HepG2 (cell line): Measurements from ENCODE around the gene CLEC10A. TPM values are rescaled to one million over a fixed set of nuclear protein-coding genes. Genes with fewer than 3 reads are reported as not detected.

Experiments used
- CHD4 ChIP-seq: fragments of 200-600 bp; sonication (generic); IDR thresholded peaks from 2 replicates; pipeline ENCODE4 v1.7.0; 2017; ENCODE audit warnings: mild to moderate bottlenecking, low read length, borderline replicate concordance
- DZIP1 ChIP-seq: sonication (generic); formaldehyde crosslinking; IDR thresholded peaks from 2 replicates; pipeline ENCODE4 v1.5.0; 2020; ENCODE audit warnings: mild to moderate bottlenecking, missing genetic modification reagents
- HMG20A ChIP-seq: IDR thresholded peaks from 2 replicates; pipeline ENCODE4 v1.6.1; 2016; ENCODE audit warnings: borderline replicate concordance
- HOXA7 ChIP-seq: sonication (generic); formaldehyde crosslinking; IDR thresholded peaks from 2 replicates; pipeline ENCODE4 v1.8.1; 2022; ENCODE audit warnings: mild to moderate bottlenecking, missing genetic modification reagents, moderate library complexity
- NFE2 ChIP-seq: sonication (generic); formaldehyde crosslinking; IDR thresholded peaks from 2 replicates; pipeline ENCODE4 v1.4.0; 2020; ENCODE audit warnings: missing genetic modification reagents
- RBM39 ChIP-seq: fragments of 200-400 bp; formaldehyde crosslinking; IDR thresholded peaks from one replicate; pipeline ENCODE4 v1.6.1; 2018; ENCODE audit warnings: antibody characterized with exemption, mild to moderate bottlenecking, low read depth, low read length; ENCODE audit not compliant: poor library complexity, severe bottlenecking
- REL ChIP-seq: sonication (generic); formaldehyde crosslinking; conservative IDR thresholded peaks from 2 replicates; pipeline ENCODE4 v1.8.0; 2022; ENCODE audit warnings: mild to moderate bottlenecking, missing genetic modification reagents, moderate library complexity
- SRSF9 ChIP-seq: fragments of 200-400 bp; formaldehyde crosslinking; IDR thresholded peaks from 2 replicates; pipeline ENCODE4 v1.6.1; 2018; ENCODE audit warnings: borderline replicate concordance, mild to moderate bottlenecking, low read depth, low read length; ENCODE audit not compliant: insufficient read depth, poor library complexity, severe bottlenecking
- STAT6 ChIP-seq: sonication (generic); formaldehyde crosslinking; IDR thresholded peaks from 2 replicates; pipeline ENCODE4 v1.4.0; 2020; ENCODE audit warnings: missing genetic modification reagents, mild to moderate bottlenecking, borderline replicate concordance
- ZNF138 ChIP-seq: sonication (generic); formaldehyde crosslinking; IDR thresholded peaks from 2 replicates; pipeline ENCODE4 v1.5.0; 2020; ENCODE audit warnings: mild to moderate bottlenecking, low read depth, missing genetic modification reagents
- ZNF232 ChIP-seq: sonication (generic); formaldehyde crosslinking; IDR thresholded peaks from 2 replicates; pipeline ENCODE4 v1.4.0; 2020; ENCODE audit warnings: missing genetic modification reagents, borderline replicate concordance
- ZNF280B ChIP-seq: sonication (generic); formaldehyde crosslinking; IDR thresholded peaks from 2 replicates; pipeline ENCODE4 v1.5.0; 2020; ENCODE audit warnings: missing genetic modification reagents, mild to moderate bottlenecking, borderline replicate concordance
- ZNF281 ChIP-seq: sonication (generic); formaldehyde crosslinking; IDR thresholded peaks from 2 replicates; pipeline ENCODE4 v1.4.0; 2020; ENCODE audit warnings: missing genetic modification reagents, borderline replicate concordance
- polyA plus RNA-seq, 8 experiments: library from polyadenylated mRNA; depleted of rRNA in 3 of 8; stranded (reverse) in 7 of 8; unstranded in 1 of 8; fragments of >200 nt; fragmentation: Illumina TruSeq in 4 of 8; extraction: Trizol in 4 of 8; gene quantifications; 2 replicates each; pipeline versions ENCODE4 v1.2.1 to v1.2.3, GENCODE V29; 2011 to 2016; ENCODE audit warnings: low read depth in 4 of 8, missing spikeins in 1 of 8, mixed read lengths in 1 of 8; ENCODE audit not compliant: insufficient read depth in 1 of 8
- total RNA-seq, 5 experiments: library from RNA; depleted of rRNA; stranded (reverse); fragments of >200 nt; fragmentation: Illumina TruSeq; extraction: Trizol; gene quantifications; 2 replicates each; pipeline ENCODE4 v1.2.3, GENCODE V29; 2016; ENCODE audit warnings: low read depth in 1 of 5
- TF ChIP-seq, protein P1 (sequence below): sonication (generic); formaldehyde crosslinking; IDR thresholded peaks from 2 replicates; pipeline ENCODE4 v1.5.0; 2020; ENCODE audit warnings: missing genetic modification reagents, mild to moderate bottlenecking, borderline replicate concordance

CLEC10A gene
- total and polyA plus RNA-seq, 2 of the 13 experiments (the other 11 are each of a cell fraction or from before 2014, with no cell fraction given) = 0.33 TPM; not detected in 1

DNA sequence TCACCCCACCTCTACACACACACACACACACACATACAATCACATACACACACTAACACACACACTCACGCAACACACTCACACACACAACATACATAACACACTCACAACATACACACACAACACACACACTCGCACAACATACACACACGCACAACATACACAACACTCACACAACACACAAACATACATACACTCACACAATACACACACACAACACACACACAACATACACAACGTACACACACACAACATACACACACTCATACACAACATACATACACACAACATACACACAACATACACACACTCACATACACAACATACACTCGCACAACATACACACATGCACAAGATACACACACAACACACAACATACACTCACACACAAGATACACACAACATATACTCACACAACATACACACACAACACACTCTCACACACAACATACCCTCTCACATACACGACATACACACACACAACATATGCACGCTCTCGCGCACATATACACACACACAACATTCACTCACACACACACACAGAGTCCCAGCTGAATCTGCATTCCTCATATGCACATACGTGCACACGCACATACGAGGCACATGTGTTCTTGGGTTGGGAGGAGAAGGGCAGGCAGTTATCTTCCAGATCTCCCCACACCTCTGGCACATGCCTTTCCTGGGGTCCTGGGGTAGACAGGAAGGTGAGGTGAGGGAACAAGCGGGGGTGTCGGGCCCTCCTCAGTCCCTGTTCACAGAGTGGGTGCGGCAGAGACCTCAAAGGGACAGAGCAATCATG is 33.4 kb upstream of the CLEC10A start (continued):
- TF ChIP-seq STAT6 (no peak), SRSF9 (no peak), CHD4 (peak; percentile 92), ZNF138 (CRISPR knock-in tag) (no peak), ZNF232 (CRISPR knock-in tag) (0 out of 2 replicates have a peak, but pooled peaks have one; percentile 40), ZNF281 (0 out of 2 replicates have a peak, but pooled peaks have one; percentile 53), HOXA7 (peak; percentile 89; the same call in 1 of the 2 replicates), RBM39 (no peak), HMG20A (CRISPR knock-in tag) (no peak), ZNF280B (CRISPR knock-in tag) (no peak), DZIP1 (CRISPR knock-in tag) (no peak), NFE2 (CRISPR knock-in tag) (no peak), REL (CRISPR knock-in tag) (peak; percentile 65; the same call in 1 of the 2 replicates)
- TF ChIP-seq, protein P1, sequence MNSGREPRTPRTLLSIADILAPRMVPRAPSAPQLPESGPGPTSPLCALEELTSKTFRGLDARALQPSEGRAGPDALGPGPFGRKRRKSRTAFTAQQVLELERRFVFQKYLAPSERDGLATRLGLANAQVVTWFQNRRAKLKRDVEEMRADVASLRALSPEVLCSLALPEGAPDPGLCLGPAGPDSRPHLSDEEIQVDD (CRISPR knock-in tag) = no peak; the same call in 1 of the 2 replicates
